DND-41 (cell line): ENCODE measurements around the gene TP63.

Source experiments
- EZH2 ChIP-seq: IDR thresholded peaks from 3 replicates; pipeline ENCODE4 v1.6.1; 2012; ENCODE audit warnings: borderline replicate concordance, low read depth, mild to moderate bottlenecking, moderate library complexity, low read length, inconsistent platforms; ENCODE audit not compliant: severe bottlenecking
- TF ChIP-seq, protein P1 (sequence below): IDR thresholded peaks from 2 replicates; pipeline ENCODE4 v1.5.1; 2012; ENCODE audit warnings: borderline replicate concordance, low read length, moderate library complexity, mild to moderate bottlenecking; ENCODE audit not compliant: poor library complexity, severe bottlenecking; ENCODE audit errors: extremely low read depth

DNA sequence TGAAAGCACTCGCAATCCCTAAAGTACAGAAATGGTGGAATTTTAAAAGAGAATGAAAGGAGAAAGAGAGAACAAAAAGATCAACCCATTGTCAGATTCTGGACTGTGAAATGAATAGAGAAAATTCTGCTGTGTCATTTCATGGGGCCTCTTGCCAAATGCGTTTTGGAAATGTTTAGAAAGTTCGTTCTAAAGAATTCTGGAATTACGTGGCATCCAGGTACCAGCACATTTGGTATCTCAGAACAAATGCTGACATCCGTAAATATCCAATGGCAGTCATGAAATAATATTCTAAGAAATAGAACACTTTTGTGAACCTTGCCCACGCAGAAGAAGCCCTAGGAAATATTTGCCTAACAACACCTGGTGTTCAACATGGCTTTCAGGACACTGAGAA lies 270.3 kb downstream of the TP63 start:
- TF ChIP-seq, protein P1, sequence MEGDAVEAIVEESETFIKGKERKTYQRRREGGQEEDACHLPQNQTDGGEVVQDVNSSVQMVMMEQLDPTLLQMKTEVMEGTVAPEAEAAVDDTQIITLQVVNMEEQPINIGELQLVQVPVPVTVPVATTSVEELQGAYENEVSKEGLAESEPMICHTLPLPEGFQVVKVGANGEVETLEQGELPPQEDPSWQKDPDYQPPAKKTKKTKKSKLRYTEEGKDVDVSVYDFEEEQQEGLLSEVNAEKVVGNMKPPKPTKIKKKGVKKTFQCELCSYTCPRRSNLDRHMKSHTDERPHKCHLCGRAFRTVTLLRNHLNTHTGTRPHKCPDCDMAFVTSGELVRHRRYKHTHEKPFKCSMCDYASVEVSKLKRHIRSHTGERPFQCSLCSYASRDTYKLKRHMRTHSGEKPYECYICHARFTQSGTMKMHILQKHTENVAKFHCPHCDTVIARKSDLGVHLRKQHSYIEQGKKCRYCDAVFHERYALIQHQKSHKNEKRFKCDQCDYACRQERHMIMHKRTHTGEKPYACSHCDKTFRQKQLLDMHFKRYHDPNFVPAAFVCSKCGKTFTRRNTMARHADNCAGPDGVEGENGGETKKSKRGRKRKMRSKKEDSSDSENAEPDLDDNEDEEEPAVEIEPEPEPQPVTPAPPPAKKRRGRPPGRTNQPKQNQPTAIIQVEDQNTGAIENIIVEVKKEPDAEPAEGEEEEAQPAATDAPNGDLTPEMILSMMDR = no peak
- no peak for TF ChIP-seq EZH2
